HL-60 (cell line): ENCODE measurements around the gene FOXL3.

Source experiments
- DNase-seq, 2 experiments: peaks; one replicate each; pipeline ENCODE4 v3.0.0-alpha.2; 2010 to 2020; ENCODE audit warnings: low read depth in 1 of 2, low spot score in 1 of 2
- H3K27ac ChIP-seq: fragments of 250-450 bp; sonication (Bioruptor Pico); replicated peaks from 2 replicates; pipeline ENCODE4 v1.5.1; 2020; ENCODE audit warnings: mild to moderate bottlenecking, moderate library complexity
- H3K27me3 ChIP-seq: fragments of 250-450 bp; sonication (Bioruptor Pico); 2 replicates; pipeline ENCODE4 v1.5.1; 2021; ENCODE audit warnings: mild to moderate bottlenecking, moderate library complexity; ENCODE audit not compliant: insufficient read depth, poor library complexity, severe bottlenecking
- H3K4me3 ChIP-seq: replicated peaks from 2 replicates; pipeline ENCODE4 v1.5.1; 2011; ENCODE audit warnings: mild to moderate bottlenecking, control low read depth, low read length; ENCODE audit not compliant: insufficient read depth
- GABPA ChIP-seq: IDR thresholded peaks from 2 replicates; pipeline ENCODE4 v1.6.1; 2012; ENCODE audit warnings: low read depth
- POLR2AphosphoS5 ChIP-seq: IDR thresholded peaks from 2 replicates; pipeline ENCODE4 v1.6.1; 2012; ENCODE audit warnings: low read depth
- SPI1 ChIP-seq: IDR thresholded peaks from 2 replicates; pipeline ENCODE4 v1.6.1; 2012; ENCODE audit warnings: low read depth, mild to moderate bottlenecking, borderline replicate concordance
- TF ChIP-seq, protein P1 (sequence below): IDR thresholded peaks from one replicate; pipeline ENCODE4 v1.5.1; 2011; ENCODE audit warnings: low read length, control low read depth, inconsistent platforms; ENCODE audit not compliant: insufficient read depth
- TF ChIP-seq, protein P2 (sequence below): IDR thresholded peaks from 2 replicates; pipeline ENCODE4 v1.6.1; 2012; ENCODE audit warnings: low read depth; ENCODE audit not compliant: insufficient replicate concordance

The FOXL3 gene

DNA sequence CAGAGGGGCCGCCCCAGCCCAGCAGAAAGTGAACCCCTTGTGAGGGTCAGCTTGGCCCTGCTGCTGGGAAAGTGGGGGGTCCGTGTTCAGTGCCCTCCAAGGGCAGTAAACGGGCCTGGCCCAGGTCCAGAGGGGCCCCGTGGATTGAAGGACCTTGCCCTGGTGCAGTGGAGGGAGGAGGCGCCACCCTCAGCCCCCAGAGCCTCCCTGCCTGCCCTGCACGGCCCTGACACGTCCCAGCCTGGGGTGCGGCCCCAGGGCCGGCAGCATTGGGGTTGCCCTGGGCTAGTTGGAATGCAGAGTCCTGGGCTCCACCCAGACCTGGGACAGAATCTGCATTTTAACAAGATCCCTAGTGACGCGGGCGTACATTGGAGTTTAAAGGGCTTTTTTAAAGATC lies 42.8 kb upstream of the FOXL3 start:
- DNase-seq = no peak
- Histone ChIP-seq H3K27ac (no peak overlapping the region), H3K4me3 (no peak overlapping the region), H3K27me3 (no peaks in the 10 kb centered on the region)
- TF ChIP-seq, protein P1, sequence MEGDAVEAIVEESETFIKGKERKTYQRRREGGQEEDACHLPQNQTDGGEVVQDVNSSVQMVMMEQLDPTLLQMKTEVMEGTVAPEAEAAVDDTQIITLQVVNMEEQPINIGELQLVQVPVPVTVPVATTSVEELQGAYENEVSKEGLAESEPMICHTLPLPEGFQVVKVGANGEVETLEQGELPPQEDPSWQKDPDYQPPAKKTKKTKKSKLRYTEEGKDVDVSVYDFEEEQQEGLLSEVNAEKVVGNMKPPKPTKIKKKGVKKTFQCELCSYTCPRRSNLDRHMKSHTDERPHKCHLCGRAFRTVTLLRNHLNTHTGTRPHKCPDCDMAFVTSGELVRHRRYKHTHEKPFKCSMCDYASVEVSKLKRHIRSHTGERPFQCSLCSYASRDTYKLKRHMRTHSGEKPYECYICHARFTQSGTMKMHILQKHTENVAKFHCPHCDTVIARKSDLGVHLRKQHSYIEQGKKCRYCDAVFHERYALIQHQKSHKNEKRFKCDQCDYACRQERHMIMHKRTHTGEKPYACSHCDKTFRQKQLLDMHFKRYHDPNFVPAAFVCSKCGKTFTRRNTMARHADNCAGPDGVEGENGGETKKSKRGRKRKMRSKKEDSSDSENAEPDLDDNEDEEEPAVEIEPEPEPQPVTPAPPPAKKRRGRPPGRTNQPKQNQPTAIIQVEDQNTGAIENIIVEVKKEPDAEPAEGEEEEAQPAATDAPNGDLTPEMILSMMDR = no peak
- TF ChIP-seq POLR2AphosphoS5 (no peak), GABPA (no peak), SPI1 (no peak)
- TF ChIP-seq, protein P2, sequence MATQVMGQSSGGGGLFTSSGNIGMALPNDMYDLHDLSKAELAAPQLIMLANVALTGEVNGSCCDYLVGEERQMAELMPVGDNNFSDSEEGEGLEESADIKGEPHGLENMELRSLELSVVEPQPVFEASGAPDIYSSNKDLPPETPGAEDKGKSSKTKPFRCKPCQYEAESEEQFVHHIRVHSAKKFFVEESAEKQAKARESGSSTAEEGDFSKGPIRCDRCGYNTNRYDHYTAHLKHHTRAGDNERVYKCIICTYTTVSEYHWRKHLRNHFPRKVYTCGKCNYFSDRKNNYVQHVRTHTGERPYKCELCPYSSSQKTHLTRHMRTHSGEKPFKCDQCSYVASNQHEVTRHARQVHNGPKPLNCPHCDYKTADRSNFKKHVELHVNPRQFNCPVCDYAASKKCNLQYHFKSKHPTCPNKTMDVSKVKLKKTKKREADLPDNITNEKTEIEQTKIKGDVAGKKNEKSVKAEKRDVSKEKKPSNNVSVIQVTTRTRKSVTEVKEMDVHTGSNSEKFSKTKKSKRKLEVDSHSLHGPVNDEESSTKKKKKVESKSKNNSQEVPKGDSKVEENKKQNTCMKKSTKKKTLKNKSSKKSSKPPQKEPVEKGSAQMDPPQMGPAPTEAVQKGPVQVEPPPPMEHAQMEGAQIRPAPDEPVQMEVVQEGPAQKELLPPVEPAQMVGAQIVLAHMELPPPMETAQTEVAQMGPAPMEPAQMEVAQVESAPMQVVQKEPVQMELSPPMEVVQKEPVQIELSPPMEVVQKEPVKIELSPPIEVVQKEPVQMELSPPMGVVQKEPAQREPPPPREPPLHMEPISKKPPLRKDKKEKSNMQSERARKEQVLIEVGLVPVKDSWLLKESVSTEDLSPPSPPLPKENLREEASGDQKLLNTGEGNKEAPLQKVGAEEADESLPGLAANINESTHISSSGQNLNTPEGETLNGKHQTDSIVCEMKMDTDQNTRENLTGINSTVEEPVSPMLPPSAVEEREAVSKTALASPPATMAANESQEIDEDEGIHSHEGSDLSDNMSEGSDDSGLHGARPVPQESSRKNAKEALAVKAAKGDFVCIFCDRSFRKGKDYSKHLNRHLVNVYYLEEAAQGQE = no peak

DNA sequence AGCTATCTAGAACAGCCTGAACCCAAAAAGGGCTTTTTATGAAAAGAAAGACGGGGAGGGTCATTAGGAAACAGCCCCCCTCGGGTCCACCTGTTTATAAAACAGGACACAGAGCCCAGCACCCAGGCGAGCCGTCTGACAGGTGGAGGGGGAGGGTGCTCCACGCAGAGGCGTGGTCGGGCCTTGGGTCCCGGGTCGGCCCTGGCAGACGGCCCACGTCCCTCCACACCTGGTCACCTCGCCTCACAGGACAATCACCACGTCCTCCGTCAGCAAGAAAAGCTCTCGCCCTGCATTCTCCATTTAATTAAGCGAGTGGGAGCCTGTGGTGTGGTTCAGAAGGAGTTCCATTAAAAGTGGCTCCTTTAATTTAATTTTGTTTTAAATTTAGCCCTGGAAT lies 42.3 kb upstream of the FOXL3 start:
- H3K4me3 ChIP-seq = no peak overlapping the region
- H3K27me3 ChIP-seq = no peaks in the 10 kb centered on the region
- TF ChIP-seq, protein P2 = no peak
- TF ChIP-seq POLR2AphosphoS5 = no peak
- DNase-seq = no peak
- no peak overlapping the region for H3K27ac ChIP-seq

DNA sequence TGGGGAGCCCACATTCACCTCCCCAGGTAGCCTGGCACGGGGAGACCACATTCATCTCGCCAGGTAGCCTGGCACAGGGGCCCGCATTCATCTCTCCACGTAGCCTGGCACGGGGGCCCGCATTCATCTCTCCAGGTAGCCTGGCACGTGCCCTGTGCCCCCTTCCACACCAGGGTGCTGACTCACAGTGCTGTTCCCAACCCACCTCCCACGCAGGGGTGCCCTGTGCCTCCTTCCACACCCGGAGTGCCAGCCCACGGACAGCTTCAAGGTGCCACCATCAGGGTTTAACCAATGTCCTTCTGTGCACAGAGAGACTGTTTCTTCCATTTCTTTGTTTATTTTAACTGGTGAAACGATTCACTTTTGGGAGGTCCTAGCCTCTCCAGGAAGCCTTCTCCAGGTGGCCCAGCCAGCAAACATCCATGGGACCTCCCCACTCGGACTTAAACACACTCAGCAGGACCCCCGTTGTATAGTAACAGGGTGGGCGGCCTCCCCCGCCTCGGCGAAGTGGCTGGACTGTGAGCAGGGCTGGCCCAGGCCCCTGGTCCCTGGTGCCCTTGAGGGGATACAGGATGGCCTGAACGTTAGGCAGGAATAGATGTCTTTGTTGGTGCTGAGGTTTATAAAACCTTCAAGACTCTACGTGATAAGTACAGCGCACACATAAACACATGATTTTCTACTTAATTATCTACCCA lies 41.1 kb upstream of the FOXL3 start:
- no peaks in the 10 kb centered on the region for H3K27me3 ChIP-seq
- no peak for TF ChIP-seq GABPA
- TF ChIP-seq, protein P2 = no peak
- TF ChIP-seq, protein P1 = no peak
- TF ChIP-seq POLR2AphosphoS5 = no peak
- no peak for TF ChIP-seq SPI1

More for the DNA sequence above, 41.1 kb upstream of the FOXL3 start:
- no peak overlapping the region for H3K27ac ChIP-seq
- no peak overlapping the region for H3K4me3 ChIP-seq
- DNase-seq = no peak
